Suprapubic skin (tissue), 4 donors: ENCODE results near the gene MGAM2.

Experiments used
- EP300 ChIP-seq: sonication (generic); formaldehyde crosslinking; IDR thresholded peaks from one replicate; pipeline ENCODE4 v1.6.1; 2017; ENCODE audit warnings: antibody characterized with exemption
- POLR2AphosphoS5 ChIP-seq, 3 donors: sonication (generic); formaldehyde crosslinking; IDR thresholded peaks; one replicate each; pipeline ENCODE4 v1.6.1; 2017; ENCODE audit warnings: antibody characterized with exemption in 3 of 3
- TF ChIP-seq, protein P1 (sequence below), 2 donors: fragments of 200-600 bp in 1 of 2; fragments of 450-650 bp in 1 of 2; sonication (generic) in 1 of 2; IDR thresholded peaks; one replicate each; pipeline ENCODE4 v1.5.1; 2016 to 2019; ENCODE audit warnings: antibody characterized with exemption in 2 of 2, mild to moderate bottlenecking in 1 of 2, moderate library complexity in 1 of 2

- TF ChIP-seq, protein P1, sequence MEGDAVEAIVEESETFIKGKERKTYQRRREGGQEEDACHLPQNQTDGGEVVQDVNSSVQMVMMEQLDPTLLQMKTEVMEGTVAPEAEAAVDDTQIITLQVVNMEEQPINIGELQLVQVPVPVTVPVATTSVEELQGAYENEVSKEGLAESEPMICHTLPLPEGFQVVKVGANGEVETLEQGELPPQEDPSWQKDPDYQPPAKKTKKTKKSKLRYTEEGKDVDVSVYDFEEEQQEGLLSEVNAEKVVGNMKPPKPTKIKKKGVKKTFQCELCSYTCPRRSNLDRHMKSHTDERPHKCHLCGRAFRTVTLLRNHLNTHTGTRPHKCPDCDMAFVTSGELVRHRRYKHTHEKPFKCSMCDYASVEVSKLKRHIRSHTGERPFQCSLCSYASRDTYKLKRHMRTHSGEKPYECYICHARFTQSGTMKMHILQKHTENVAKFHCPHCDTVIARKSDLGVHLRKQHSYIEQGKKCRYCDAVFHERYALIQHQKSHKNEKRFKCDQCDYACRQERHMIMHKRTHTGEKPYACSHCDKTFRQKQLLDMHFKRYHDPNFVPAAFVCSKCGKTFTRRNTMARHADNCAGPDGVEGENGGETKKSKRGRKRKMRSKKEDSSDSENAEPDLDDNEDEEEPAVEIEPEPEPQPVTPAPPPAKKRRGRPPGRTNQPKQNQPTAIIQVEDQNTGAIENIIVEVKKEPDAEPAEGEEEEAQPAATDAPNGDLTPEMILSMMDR (IDR thresholded peaks at IDR 0.05) = no peak
- TF ChIP-seq POLR2AphosphoS5 (IDR thresholded peaks at IDR 0.05) (no peak), EP300 (no peak)
These were observed 568 bp downstream of the MGAM2 start for GRCh38 chr7:142112086-142112485.
